HG03469 (cell line): ENCODE data around the gene ABHD18.
A peak's percentile ranks its signal among the peaks of the same experiment; 100 is the strongest.
"Not testable (repeated sequence)": the region's sequence is repeated elsewhere in the genome, so short reads cannot be mapped to it uniquely, and the experiment has no call there.

Experiments used
- ATAC-seq: cut with Tn5 transposase; IDR thresholded peaks from one replicate; pipeline ENCODE4 v1.9.1; 2021; ENCODE audit warnings: mild to moderate bottlenecking, moderate library complexity, moderate number of reproducible peaks; ENCODE audit not compliant: unreplicated experiment

ABHD18 gene

DNA sequence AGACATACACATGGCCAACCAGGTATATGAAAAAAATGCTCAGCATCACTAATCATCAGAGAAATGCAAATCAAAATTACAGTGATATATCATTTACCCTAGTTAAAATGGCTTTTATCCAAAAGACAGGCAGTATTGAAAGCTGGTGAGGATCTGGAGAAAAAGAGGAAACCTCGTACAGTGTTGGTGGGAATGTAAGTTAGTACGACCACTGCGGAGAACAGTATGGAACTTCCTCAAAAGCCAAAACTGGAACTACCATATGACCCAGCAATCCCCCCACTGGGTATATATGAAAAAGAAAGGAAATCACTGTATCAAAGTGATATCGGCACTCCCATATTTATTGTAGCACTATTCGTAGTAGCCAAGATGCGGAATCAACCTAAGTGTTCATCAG lies 23.4 kb downstream of the ABHD18 start:
- ATAC-seq, result no peak

DNA sequence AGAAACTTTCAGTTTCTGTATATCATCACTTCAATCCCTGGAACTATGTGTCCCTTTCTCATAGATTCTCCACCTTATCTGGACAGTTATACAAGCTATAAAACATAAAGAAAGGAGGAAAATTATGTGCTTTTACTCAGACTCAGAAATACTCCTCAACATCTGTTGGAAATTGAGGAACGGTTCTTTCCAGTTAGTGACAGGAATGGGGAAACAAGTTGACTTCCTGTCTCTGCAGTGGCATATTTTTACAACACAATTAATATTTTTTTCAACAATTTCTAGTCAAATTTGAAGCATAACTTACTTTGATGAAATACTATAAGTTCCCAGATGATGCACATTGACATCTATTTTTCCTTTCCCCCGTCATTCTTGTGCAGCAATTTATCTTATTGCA lies 27.9 kb downstream of the ABHD18 start:
- no peak for ATAC-seq

DNA sequence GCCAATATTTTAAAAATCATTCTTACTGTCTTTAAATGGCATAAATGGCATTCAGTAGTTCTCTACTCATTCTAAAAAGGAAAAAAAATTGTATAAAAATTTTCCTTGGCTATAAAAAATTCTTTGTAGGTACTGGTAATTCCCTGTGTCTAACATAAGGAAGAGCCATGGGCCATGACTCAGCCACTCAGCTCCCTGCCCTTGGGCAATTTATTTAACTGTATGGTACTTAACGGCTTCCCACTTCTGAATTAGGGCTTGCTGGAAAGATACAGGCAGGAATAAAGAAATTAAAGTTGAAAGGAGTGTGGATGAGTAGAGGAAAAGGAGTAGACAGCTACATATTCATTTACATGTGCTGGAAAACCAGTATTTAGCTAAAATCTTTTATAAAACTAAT lies 30.6 kb downstream of the ABHD18 start:
- ATAC-seq, result no peak

DNA sequence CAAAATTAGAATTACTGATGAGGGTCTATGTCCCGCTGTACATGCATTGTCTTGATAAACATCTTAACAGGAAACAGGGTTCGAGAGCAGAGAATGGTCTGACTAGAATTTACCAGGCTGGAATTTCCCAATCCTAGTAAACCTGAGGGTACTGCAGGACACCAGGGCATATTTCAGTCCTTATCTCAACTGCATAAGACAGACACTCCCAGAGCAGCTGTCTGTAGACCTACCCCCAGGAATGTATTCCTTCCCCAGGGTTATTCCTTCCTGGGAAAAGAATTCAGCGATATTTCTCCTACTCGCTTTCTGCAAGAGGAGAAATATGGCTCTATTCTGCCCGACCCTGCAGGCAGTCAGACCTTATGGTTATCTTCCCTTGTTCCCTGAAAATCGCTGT lies 31.3 kb downstream of the ABHD18 start:
- ATAC-seq, result not testable (repeated sequence)

DNA sequence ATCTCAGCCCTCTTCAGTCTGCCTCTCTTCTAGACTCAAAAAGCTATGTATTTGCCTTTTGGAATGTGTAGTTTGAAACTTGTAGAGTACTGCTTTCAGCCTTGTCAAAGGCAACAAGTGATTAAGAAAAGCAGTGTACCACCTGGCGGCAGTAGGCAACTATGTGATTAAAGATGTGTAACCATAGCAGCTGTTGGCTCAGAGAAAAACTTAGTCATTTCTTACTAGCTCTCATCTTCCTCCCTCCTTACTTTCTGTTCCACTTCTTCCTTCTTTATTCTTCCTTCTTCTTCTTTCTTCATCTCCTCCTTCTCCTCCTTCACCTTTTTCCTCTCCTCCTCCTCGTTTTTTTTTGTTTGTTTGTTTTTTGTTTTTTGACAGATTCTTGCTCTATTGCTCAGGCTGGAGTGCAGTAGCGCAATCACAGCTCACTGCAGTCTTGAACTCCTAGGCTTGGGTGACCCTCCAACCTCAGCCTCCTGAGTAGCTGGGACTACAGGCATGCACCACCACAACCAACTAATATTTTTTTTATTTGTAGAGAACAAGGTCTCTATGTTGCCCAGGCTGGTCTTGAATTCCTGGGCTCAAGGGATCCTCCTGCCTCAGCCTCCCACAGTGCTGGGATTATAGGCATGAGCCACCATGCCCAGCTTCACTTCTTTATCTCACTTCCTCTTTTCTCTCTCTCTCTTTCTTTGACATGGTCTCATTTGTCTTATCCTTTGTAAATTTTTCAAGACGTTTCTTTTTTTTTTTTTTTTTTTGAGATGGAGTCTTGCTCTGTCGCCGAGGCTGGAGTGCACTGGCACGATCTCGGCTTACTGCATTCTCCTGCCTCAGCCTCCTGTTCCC lies 32.6 kb downstream of the ABHD18 start:
- ATAC-seq, result peak; percentile 98

DNA sequence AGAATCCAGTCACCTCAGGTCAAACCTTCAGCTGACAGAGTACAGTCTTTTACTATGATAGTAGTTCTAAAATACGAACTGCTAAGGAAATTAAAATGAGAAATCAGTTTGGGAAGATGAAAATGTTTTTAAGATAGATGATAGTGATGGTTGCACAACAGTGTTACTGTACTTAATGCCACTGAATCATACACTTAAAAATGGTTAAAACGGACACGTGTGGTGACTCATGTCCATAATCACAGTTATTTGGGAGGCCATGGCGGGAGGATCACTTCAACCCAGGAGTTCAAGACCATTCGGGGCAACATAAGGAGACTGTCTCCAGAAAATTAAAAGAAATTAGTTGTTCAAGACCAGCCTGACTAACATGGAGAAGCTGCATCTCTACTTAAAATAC lies 41.4 kb downstream of the ABHD18 start:
- no peak for ATAC-seq

DNA sequence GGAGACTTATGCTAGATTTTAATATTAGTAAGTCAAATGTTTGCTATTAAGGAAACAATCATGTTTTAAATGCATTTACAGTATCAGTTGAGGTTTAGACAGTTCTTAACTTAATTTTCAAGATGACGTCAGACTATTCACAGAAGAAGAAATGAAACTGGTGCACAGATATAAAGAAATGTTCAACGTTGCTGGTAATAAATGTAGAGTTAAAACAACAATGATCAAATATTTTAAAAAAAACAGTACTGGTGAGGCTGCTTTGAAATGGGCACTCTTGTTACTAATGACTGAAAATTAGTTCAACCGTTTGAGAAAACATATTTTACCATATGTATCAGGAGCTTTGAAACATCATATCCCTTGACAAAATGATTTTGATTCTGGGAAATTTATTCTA lies 44.2 kb downstream of the ABHD18 start:
- ATAC-seq, result no peak

DNA sequence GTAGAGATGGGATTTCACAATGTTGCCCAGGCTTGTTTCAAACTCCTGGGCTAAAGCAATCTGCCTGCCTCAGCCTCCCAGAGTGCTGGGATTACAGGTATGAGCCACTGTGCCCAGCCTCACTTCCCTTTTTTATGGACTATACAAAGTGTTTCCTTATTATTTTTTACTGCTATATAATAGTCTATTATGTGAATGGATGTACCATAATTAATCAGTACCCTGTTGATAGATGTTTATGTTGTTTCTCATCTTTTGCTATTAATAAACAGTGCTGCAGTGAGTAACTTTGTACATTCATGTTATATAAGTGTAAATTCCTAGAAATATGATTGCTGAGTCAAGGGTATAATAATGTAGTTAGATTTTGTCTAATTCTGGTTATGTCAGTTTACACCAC lies 60.1 kb downstream of the ABHD18 start:
- ATAC-seq, result no peak

DNA sequence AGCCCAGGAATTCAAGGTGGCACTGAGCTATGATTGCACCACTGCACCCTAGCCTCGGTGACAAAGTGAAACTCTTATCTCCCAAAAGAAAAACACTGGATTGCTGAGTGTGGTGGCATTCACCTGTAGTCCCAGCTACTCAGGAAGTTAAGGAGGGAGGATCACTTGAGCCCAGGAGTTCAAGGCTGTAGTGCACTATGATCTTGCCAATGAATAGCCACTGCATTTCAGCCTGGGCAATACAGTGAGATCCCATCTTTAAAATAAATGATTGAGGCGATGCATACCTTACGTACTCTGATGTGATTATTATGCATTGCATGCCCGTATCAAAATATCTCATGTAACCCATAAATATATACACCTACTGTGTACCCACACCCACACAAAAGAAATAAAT lies 64.7 kb downstream of the ABHD18 start:
- no peak for ATAC-seq

DNA sequence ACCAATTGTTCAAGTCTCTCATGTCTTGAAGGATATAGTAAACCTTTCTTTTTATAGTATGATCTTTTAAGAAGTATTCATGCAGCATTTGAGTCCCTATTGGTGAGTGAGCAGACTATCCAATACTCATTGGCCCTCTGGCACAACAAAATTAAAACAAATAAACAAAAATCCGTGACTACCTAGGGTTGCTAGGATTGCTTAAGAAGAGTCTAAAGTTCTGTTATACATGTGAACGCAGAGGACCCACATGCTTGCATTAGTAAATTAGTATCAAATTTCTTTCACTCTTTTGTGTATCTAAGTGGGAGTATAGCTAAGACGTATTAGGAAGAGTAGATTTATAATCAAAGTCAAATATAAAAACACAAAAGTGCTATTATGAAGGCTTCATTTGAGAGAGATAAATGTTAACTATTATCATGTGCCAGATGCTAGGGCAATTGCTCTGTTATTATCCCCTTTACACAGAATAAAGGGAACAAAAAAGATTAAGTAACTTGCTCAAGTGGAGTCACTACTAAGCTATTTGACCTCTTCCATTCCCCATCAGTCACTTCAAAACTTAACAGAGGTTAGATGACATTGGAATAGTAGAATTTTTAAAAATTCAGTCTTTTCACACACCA lies 66.7 kb downstream of the ABHD18 start:
- ATAC-seq, result no peak

DNA sequence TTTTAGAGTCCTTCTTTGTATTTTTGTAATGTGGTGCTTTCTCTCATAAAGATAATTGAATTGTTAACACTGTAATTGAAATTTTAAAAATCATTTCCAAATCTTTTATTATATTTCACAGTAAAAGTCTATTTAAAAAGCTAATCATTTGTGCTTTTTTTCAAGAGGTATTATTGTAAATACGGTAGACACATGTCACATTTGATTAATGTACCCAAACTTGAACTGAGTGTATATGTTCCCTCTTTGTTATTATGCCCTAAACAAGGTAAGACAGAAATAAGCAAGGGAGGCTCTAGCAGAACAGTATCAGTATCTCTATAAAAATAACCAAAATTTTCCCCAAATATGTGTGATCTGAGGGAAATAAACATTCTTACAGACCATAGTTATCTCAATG lies 74.4 kb downstream of the ABHD18 start:
- no peak for ATAC-seq

DNA sequence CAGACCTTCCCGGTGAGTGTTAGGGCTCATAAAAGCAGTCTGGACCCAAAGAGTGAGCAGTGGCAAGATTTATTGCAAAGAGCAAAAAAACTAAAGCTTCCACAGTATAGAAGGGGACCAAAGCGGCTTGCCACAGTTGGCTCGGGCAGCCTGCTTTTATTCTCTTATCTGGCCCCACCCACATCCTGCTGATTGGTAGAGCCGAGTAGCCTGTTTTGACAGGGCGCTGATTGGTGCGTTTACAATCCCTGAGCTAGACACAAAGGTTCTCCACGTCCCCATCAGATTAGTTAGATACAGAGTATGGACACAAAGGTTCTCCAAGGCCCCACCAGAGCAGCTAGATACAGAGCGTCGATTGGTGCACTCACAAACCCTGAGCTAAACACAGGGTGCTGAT lies 81.8 kb downstream of the ABHD18 start:
- ATAC-seq, result not testable (repeated sequence)

DNA sequence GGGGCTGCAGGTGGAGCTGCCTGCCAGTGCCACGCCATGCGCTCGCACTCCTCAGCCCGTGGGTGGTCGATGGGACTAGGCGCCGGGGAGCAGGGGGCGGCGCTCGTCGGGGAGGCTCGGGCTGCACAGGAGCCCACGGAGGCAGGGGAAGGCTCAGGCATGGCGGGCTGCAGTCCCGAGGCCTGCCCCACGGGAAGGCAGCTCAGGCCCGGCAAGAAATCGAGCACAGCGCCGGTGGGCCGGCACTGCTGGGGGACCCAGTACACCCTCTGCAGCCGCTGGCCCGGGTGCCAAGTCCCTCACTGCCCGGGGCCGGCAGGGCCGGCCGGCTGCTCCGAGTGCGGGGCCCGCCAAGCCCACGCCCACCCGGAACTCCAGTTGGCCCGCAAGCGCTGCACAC lies 82.3 kb downstream of the ABHD18 start:
- not testable (repeated sequence) for ATAC-seq

DNA sequence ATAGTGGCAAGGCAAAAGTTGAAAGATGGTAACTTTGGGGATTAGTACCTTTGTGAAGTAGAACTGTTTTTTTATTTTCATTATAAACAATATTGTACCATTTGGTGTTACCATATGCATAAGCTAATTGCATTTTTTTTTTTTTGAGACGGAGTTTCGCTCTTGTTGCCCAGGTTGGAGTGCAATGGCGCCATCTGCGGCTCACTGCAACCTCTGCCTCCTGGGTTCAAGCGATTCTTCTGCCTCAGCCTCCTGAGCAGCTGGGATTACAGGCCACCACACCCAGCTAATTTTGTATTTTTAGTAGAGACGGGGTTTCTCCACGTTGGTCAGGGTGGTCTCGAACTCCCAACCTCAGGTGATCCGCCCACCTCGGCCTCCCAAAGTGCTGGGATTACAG lies 86.0 kb downstream of the ABHD18 start:
- not testable (repeated sequence) for ATAC-seq

DNA sequence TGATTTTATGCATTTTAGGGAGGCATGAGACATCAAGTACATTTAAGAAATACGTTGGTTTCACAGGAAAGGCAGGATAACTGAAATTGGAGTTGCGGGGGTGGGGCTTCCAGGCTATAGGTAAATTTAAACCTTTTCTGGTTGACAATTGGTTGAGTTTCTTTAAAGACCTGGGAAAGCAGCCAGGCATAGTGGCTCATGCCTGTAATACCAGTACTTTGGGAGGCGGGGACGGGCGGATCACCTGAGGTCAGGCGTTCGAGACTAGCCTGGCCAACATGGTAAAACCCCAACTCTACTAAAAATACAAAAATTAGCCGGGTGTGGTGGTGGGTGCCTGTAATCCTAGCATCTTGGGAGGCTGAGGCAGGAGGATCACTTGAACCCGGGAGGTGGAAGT lies 89.7 kb downstream of the ABHD18 start:
- not testable (repeated sequence) for ATAC-seq

DNA sequence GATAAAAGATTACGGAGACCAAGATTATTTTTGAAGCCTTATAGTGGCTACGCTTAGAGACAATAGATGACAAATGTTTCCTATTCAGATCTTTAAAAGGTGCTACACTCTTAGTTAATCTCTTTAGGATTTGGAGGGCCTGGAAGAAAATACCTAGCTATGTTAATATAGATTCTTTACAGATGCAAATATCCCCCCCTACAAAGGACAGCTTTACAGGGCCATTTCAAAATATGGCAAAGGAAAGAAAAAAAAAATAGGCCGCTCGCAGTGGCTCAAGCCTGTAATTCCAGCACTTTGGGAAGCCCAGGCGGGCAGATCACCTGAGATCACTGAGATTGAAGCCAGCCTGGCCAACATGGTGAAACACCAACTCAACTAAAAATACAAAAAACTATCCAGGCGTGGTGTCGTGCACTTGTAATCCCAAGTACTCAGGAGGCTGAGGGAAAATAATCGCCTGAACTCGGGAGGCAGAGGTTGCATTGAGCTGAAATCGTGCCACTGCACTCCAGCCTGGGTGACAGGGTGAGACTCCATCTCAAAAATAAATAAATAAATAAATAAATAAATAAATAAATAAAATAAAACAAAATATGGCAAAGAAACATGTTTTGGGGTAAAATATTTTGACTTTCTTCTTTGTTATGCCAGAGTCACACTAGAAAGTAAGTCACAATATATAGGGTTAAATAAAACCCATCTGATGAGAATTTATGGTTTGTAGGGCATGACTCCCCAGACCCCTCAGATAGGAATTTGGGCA lies 90.4 kb downstream of the ABHD18 start:
- not testable (repeated sequence) for ATAC-seq

DNA sequence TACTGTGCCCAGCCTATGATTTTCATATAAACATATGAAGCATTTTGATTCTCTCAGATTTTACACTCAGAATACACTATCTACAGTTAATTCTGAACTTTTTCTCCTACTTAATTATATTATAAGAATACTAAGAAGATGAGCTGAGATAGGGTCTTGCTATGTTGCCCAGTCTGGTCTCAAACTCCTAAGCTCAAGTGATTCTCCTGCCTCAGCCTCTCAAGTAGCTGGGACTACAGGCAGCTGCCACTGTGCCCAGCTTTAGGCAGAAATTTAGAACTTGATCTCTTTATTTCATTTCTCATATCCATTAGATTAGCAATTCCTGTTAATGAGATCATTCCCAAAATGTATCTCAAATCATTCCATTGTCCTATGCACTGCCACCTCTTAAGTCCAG lies 91.2 kb downstream of the ABHD18 start:
- no peak for ATAC-seq

DNA sequence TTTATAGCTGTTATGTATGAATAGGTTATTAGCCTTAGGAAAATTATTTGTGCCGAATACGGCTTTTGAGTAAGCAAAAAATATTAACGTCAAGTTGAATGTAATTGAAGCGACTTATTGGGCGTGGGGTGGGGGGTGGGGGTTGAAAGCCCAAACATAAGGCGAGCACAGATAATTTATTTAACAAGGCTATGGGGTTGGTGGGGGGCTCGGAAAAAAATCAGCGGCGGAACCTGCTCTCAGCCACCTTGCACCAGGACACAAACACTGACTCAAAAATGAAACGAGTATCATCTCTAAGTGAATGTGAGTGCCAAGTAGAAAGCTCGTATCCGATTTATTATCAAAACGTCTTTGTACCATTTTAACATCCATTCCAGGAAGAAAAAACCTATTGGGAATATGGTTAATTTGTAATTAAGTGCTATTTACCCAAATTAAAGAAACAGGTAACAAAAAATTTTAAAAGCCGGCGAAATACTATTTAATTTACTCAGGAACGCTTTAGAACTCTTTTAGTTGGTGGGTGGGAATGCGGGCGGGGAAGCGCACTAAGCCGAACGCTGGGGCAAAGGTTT lies 95.0 kb downstream of the ABHD18 start:
- no peak for ATAC-seq

DNA sequence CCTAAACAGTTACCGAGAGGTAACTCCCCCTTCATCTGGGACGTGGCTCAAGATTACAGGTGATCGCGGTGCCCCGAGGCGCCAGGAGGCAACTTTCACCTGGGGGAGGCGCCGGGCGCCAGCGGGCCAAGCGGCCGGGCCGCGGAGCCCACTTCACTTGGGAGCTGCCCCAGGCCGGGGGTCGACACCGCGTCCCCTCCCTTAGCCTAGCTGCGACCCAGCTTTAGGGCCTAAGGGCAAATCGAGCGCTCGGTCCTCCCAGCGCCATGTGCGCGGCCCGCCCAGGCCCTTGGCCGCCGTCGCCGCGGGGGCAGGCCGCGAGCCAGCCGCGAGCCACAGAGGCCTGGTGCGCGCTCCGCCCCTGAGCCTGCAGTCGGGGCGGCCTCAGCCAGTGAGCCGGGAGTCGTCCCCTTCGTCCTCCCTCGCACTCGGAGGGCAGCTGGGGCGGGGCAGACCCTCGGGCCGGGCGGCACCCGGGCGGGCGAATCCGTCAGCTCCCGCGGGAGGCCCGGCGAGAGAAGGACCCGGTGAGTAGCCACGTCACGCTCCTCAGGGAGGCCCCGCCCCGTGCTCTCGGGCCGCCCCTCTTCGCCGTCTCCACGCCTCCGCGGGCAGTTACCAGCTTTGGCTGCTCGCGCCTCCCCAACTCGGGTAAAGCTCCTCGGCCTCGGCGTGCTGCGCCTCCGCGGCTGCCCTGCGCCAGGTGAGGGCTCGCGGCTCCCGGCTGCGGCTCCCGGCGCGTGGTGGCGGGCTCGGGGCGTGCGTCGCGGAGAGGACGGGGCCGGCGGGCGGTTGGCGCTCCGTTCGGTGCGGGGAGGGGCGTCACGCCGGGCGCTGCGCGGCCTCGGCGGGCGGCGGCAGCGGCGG lies 95.7 kb downstream of the ABHD18 start, which contains the start of gene LARP1B:
Gene LARP1B, plus strand, starts transcription at position 614 of the 867 bp plus-strand sequence. CDS start 13,640 bp downstream, outside the sequence.
- peak; percentile 82 for ATAC-seq
